ENCODE results near the gene CPB2.

Gene CPB2

GRCh38 chr13:46101484-46102254 lies 3.2 kb downstream of the CPB2 start:
- TF ChIP-seq REST (IDR thresholded peaks at IDR 0.05; ENCODE audit: low read depth) (no peak), USF1 (IDR thresholded peaks at IDR 0.05) (no peak), YY1 (IDR thresholded peaks at IDR 0.05; ENCODE audit: low read depth) (no peak), CREB1 (IDR thresholded peaks at IDR 0.05; ENCODE audit: low read depth) (no peak), ZBTB7A (IDR thresholded peaks at IDR 0.05; ENCODE audit: low read depth) (no peak), RAD21 (IDR thresholded peaks at IDR 0.05; ENCODE audit: low read depth) (no peak), MAX (IDR thresholded peaks at IDR 0.05) (no peak), CEBPB (IDR thresholded peaks at IDR 0.05) (no peak), EGR1 (IDR thresholded peaks at IDR 0.05) (no peak), EP300 (IDR thresholded peaks at IDR 0.05; ENCODE audit: borderline replicate concordance) (no peak), NFIC (IDR thresholded peaks at IDR 0.05) (no peak), TAF1 (IDR thresholded peaks at IDR 0.05; ENCODE audit: low read depth) (no peak), TEAD4 (IDR thresholded peaks at IDR 0.05) (no peak)

- no peak for TF ChIP-seq TCF12 (IDR thresholded peaks at IDR 0.05; ENCODE audit: low read depth)
- TF ChIP-seq REST (IDR thresholded peaks at IDR 0.05; ENCODE audit: low read depth): no peak
- no peak for TF ChIP-seq CREB1 (IDR thresholded peaks at IDR 0.05; ENCODE audit: low read depth)
- TF ChIP-seq ZBTB7A (IDR thresholded peaks at IDR 0.05; ENCODE audit: low read depth): no peak
These were observed 3.8 kb downstream of the CPB2 start for GRCh38 chr13:46101002-46101401.

GRCh38 chr13:46100191-46100815 lies 4.5 kb downstream of the CPB2 start:
- TF ChIP-seq USF1 (IDR thresholded peaks at IDR 0.05) (no peak), CREB1 (IDR thresholded peaks at IDR 0.05; ENCODE audit: low read depth) (no peak), EGR1 (IDR thresholded peaks at IDR 0.05) (no peak), MAX (IDR thresholded peaks at IDR 0.05) (no peak), NFIC (IDR thresholded peaks at IDR 0.05) (no peak), YY1 (IDR thresholded peaks at IDR 0.05; ENCODE audit: low read depth) (no peak), RAD21 (IDR thresholded peaks at IDR 0.05; ENCODE audit: low read depth) (no peak)

- TF ChIP-seq EGR1 (IDR thresholded peaks at IDR 0.05) (no peak), CREB1 (IDR thresholded peaks at IDR 0.05; ENCODE audit: low read depth) (no peak), USF1 (IDR thresholded peaks at IDR 0.05) (no peak), MAX (IDR thresholded peaks at IDR 0.05) (no peak), EP300 (IDR thresholded peaks at IDR 0.05; ENCODE audit: borderline replicate concordance) (no peak), TAF1 (IDR thresholded peaks at IDR 0.05; ENCODE audit: low read depth) (no peak), NFIC (IDR thresholded peaks at IDR 0.05) (no peak), FOXM1 (IDR thresholded peaks at IDR 0.05; ENCODE audit: borderline replicate concordance, low read depth) (no peak), TEAD4 (IDR thresholded peaks at IDR 0.05) (no peak), CEBPB (IDR thresholded peaks at IDR 0.05) (no peak), ZBTB7A (IDR thresholded peaks at IDR 0.05; ENCODE audit: low read depth) (no peak), TCF12 (IDR thresholded peaks at IDR 0.05; ENCODE audit: low read depth) (no peak), YY1 (IDR thresholded peaks at IDR 0.05; ENCODE audit: low read depth) (no peak), RAD21 (IDR thresholded peaks at IDR 0.05; ENCODE audit: low read depth) (no peak), REST (IDR thresholded peaks at IDR 0.05; ENCODE audit: low read depth) (no peak)
These were observed 7.2 kb downstream of the CPB2 start for GRCh38 chr13:46097663-46098062.

All from Ishikawa (cell line).